Endothelial cell of umbilical vein (primary cell): ENCODE measurements around the gene STKLD1. TPM values are rescaled to one million over a fixed set of nuclear protein-coding genes. Genes with fewer than 3 reads are reported as not detected.

Experiments
- BruUV-seq: library from RNA; stranded (reverse); fragments of 400-500 nt; replicated peaks from 2 replicates; lab custom pipeline; 2021; lab: Mats Ljungman, UMichigan
- CTCF ChIA-PET: fragments of 300-600, 350-600 bp; sonication (Branson Sonifier 250); formaldehyde crosslinking; loops from one replicate; lab custom pipeline; 2021; ENCODE audit warnings: antibody characterized with exemption, inconsistent platforms; lab: Charles Lee
- POLR2A ChIA-PET: fragments of 300-600, 350-600 bp; sonication (Branson Sonifier 250); formaldehyde crosslinking; loops from one replicate; lab custom pipeline; 2021; ENCODE audit warnings: antibody characterized with exemption, inconsistent platforms; lab: Charles Lee
- DNase-seq: peaks from one replicate; pipeline ENCODE4 v3.0.0-alpha.2; 2011; ENCODE audit warnings: low read depth, low spot score
- FAIRE-seq: peaks from 2 replicates; lab custom pipeline; 2011; peaks lifted over from hg19 to GRCh38; lab: Jason Lieb, UNC
- H2AFZ ChIP-seq: 2 replicates; pipeline ENCODE4 v1.6.0; 2012; ENCODE audit warnings: low read depth, low read length, control low read depth, inconsistent platforms
- H3K27ac ChIP-seq: 2 replicates; pipeline ENCODE4 v1.5.1; 2011; ENCODE audit warnings: low read depth, mild to moderate bottlenecking, control low read depth, low read length, moderate library complexity; ENCODE audit not compliant: insufficient read depth
- H3K27me3 ChIP-seq, 2 experiments: 2 replicates each; pipeline versions ENCODE4 v1.6.0 to v1.6.1; 2011; ENCODE audit warnings: low read length in 2 of 2, mixed read lengths in 1 of 2; ENCODE audit not compliant: control insufficient read depth in 2 of 2, insufficient read depth in 2 of 2
- H3K36me3 ChIP-seq, 2 experiments: 2 replicates in 1 of 2; 3 replicates in 1 of 2; pipeline ENCODE4 v1.5.1; 2011; ENCODE audit warnings: low read length in 2 of 2, mild to moderate bottlenecking in 1 of 2, moderate library complexity in 1 of 2; ENCODE audit not compliant: control insufficient read depth in 2 of 2, insufficient read depth in 2 of 2; ENCODE audit errors: extremely low read depth in 1 of 2
- H3K4me1 ChIP-seq: 3 replicates; pipeline ENCODE4 v1.5.1; 2011; ENCODE audit warnings: mild to moderate bottlenecking, low read length; ENCODE audit not compliant: control insufficient read depth, insufficient read depth; ENCODE audit errors: extremely low read depth
- H3K4me2 ChIP-seq: 2 replicates; pipeline ENCODE4 v1.6.1; 2011; ENCODE audit warnings: low read length, control low read depth, mixed read lengths; ENCODE audit not compliant: insufficient read depth
- H3K4me3 ChIP-seq, 3 experiments: fragments of 200-600 bp in 1 of 3; sonication (generic), shearing (Covaris generic) in 1 of 3; replicated peaks in 1 of 3; 2 replicates each; pipeline ENCODE4 v1.5.1; 2011 to 2016; ENCODE audit warnings: control low read depth in 3 of 3, low read length in 3 of 3, mild to moderate bottlenecking in 2 of 3, inconsistent platforms in 1 of 3, low read depth in 1 of 3, moderate library complexity in 1 of 3; ENCODE audit not compliant: insufficient read depth in 1 of 3
- H3K79me2 ChIP-seq: 2 replicates; pipeline ENCODE4 v1.6.0; 2012; ENCODE audit warnings: low read length, inconsistent platforms; ENCODE audit not compliant: control insufficient read depth, insufficient read depth
- H3K9ac ChIP-seq: replicated peaks from 2 replicates; pipeline ENCODE3; 2011; ENCODE audit warnings: low read length, control low read depth; ENCODE audit not compliant: insufficient read depth; ENCODE audit errors: extremely low read depth
- H3K9me1 ChIP-seq: replicated peaks from 3 replicates; pipeline ENCODE4 v1.6.0; 2011; ENCODE audit warnings: mild to moderate bottlenecking, low read length; ENCODE audit not compliant: control insufficient read depth, insufficient read depth; ENCODE audit errors: extremely low read depth
- H3K9me3 ChIP-seq: replicated peaks from 2 replicates; pipeline ENCODE4 v1.5.1; 2012; ENCODE audit warnings: low read length, inconsistent platforms; ENCODE audit not compliant: control insufficient read depth, insufficient read depth
- H4K20me1 ChIP-seq: replicated peaks from 2 replicates; pipeline ENCODE3; 2011; ENCODE audit warnings: mild to moderate bottlenecking, low read length; ENCODE audit not compliant: control insufficient read depth, insufficient read depth; ENCODE audit errors: extremely low read depth
- GATA2 ChIP-seq: IDR thresholded peaks from 2 replicates; pipeline ENCODE4 v1.7.0; 2011; ENCODE audit warnings: low read depth, mild to moderate bottlenecking, moderate library complexity, mixed read lengths, low read length; ENCODE audit not compliant: insufficient read length, insufficient read depth
- JUN ChIP-seq: IDR thresholded peaks from 2 replicates; pipeline ENCODE4 v1.6.1; 2011; ENCODE audit warnings: borderline replicate concordance, low read depth; ENCODE audit not compliant: insufficient read length, insufficient read depth
- MYC ChIP-seq: IDR thresholded peaks from one replicate; pipeline ENCODE4 v1.6.1; 2011; ENCODE audit warnings: mild to moderate bottlenecking, low read depth, low read length
- dilution Hi-C: fragments of 300-500 bp; cut with MboI; formaldehyde crosslinking; loops from one replicate; pipeline ENCODE4 v1.15.0; 2019; ENCODE audit warnings: low sequenced_read_pairs; ENCODE audit not compliant: extremely low pct_ligation_motif_present
- intact Hi-C: fragments of 100-400 bp; cut with micrococcal nuclease; formaldehyde crosslinking; loops from one replicate; pipeline ENCODE4 v1.10.0; 2022
- polyA plus RNA-seq, 4 experiments: library from polyadenylated mRNA; depleted of rRNA in 3 of 4; stranded (reverse) in 3 of 4; unstranded in 1 of 4; fragments of >200 nt; gene quantifications; 2 replicates each; pipeline versions ENCODE4 v1.2.1 to v1.2.3, GENCODE V29; 2011 to 2012; ENCODE audit warnings: missing spikeins in 1 of 4
- total RNA-seq: library from RNA; stranded (reverse); gene quantifications from 2 replicates; pipeline ENCODE4 v1.2.3, GENCODE V29; 2021
- TF ChIP-seq, protein P1 (sequence below): IDR thresholded peaks from 2 replicates; pipeline ENCODE4 v1.6.1; 2011; ENCODE audit not compliant: insufficient read depth, insufficient read length

Gene STKLD1
- total and polyA plus RNA-seq, 2 donors (not counting 3 experiments of a cell fraction or from before 2014, with no cell fraction given) = 0.29 to 0.77 TPM

DNA sequence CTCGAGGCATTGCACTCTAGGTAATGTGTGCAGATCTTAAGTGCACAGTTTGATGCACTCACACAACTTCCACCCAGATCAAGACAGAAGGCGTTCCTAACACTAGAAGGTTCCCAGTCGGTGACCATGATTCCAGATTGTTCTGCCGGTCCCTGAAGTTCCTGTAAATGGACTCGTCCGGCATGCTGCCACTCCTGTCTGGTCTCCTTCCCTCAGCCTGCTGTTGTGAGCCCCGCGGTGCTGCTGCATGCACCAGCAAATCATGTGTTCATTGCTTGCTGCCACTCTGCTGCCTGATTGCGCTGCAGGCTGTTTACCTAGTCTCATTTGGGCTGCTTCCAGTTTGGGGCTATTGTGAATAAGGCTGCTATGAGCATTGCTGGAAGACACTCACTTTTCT, 11.5 kb downstream of the STKLD1 start:
- ChIA-PET POLR2A (no interaction called here), CTCF (interaction anchor here (1.1 kb wide), 1 partner anchor 8 kb away, joined by 3 read pairs; no protein-coding TSS in a partner anchor)
- Histone ChIP-seq H3K4me3 (no peak overlapping the region), H3K27me3 (no peaks in the 10 kb centered on the region), H4K20me1 (no peaks in the 10 kb centered on the region), H3K4me1 (no peaks in the 10 kb centered on the region), H3K9me3 (no peaks in the 10 kb centered on the region), H3K27ac (no peak overlapping the region), H3K79me2 (no peaks in the 10 kb centered on the region), H3K4me2 (no peak overlapping the region), H3K9ac (no peak overlapping the region), H3K36me3 (no peaks in the 10 kb centered on the region), H3K9me1 (no peaks in the 10 kb centered on the region), H2AFZ (no peak overlapping the region)
- FAIRE-seq = no peak
- intact Hi-C loops (no loop called here), dilution Hi-C loops (no loop called here)
- DNase-seq = no peak
- no peak for TF ChIP-seq GATA2
- TF ChIP-seq, protein P1, sequence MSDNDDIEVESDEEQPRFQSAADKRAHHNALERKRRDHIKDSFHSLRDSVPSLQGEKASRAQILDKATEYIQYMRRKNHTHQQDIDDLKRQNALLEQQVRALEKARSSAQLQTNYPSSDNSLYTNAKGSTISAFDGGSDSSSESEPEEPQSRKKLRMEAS = no peak
- BruUV-seq = no TSS peak

- Histone ChIP-seq H3K9ac (no peak overlapping the region), H3K9me3 (no peaks in the 10 kb centered on the region), H3K4me3 (no peak overlapping the region), H3K27me3 (no peaks in the 10 kb centered on the region), H3K27ac (no peak overlapping the region), H3K4me1 (no peaks in the 10 kb centered on the region), H3K4me2 (no peak overlapping the region), H4K20me1 (no peaks in the 10 kb centered on the region), H3K9me1 (no peaks in the 10 kb centered on the region), H3K79me2 (no peaks in the 10 kb centered on the region), H2AFZ (no peak overlapping the region), H3K36me3 (no peaks in the 10 kb centered on the region)
- ChIA-PET POLR2A (no interaction called here), CTCF (interaction anchor here (1.1 kb wide), 1 partner anchor 97 kb away, joined by 3 read pairs; no protein-coding TSS in a partner anchor)
- no TSS peak for BruUV-seq
- intact Hi-C loops (no loop called here), dilution Hi-C loops (no loop called here)
- no peak for DNase-seq
- TF ChIP-seq MYC (no peak), JUN (no peak)
- TF ChIP-seq, protein P1 = no peak
- no peak for FAIRE-seq
Observed at GRCh38 chr9:133389025-133389557, 12.9 kb downstream of the STKLD1 start.
